C4-2B (cell line): ENCODE measurements around the gene DENND4B.

ENCODE experiments used
- ZFX ChIP-seq: fragments of 450-650 bp; IDR thresholded peaks from 2 replicates; pipeline ENCODE4 v1.6.1; 2017
- TF ChIP-seq, protein P1 (sequence below): fragments of 450-650 bp; conservative IDR thresholded peaks from 2 replicates; pipeline ENCODE4 v1.5.1; 2017; ENCODE audit warnings: mild to moderate bottlenecking

DNA sequence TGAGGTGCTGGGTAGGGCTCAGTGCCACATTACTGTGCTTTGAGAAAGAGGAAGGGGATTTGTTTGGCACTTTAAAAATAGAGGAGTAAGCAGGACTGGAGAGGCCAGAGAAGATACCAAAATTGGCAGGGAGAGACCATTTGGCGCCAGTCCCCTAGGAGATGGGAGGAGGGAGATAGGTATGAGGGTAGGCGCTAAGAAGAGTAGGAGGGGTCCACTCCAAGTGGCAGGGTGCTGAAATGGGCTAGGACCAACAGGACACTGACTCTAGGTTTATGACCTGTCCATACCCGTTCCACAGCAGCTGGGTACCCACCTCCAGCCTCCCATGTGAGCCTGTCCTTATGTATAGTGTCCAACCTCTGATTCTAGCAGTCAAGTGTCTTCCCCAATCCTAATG, 12.9 kb upstream of the DENND4B start:
- TF ChIP-seq, protein P1, sequence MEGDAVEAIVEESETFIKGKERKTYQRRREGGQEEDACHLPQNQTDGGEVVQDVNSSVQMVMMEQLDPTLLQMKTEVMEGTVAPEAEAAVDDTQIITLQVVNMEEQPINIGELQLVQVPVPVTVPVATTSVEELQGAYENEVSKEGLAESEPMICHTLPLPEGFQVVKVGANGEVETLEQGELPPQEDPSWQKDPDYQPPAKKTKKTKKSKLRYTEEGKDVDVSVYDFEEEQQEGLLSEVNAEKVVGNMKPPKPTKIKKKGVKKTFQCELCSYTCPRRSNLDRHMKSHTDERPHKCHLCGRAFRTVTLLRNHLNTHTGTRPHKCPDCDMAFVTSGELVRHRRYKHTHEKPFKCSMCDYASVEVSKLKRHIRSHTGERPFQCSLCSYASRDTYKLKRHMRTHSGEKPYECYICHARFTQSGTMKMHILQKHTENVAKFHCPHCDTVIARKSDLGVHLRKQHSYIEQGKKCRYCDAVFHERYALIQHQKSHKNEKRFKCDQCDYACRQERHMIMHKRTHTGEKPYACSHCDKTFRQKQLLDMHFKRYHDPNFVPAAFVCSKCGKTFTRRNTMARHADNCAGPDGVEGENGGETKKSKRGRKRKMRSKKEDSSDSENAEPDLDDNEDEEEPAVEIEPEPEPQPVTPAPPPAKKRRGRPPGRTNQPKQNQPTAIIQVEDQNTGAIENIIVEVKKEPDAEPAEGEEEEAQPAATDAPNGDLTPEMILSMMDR = no peak
- no peak for TF ChIP-seq ZFX
